Esophagus (tissue), 2 donors: ENCODE measurements around the gene FATE1. TPM values are rescaled to one million over a fixed set of nuclear protein-coding genes. Genes with fewer than 3 reads are reported as not detected.

Experiments used
- H3K27ac ChIP-seq, 2 donors: one replicate each; pipeline ENCODE4 v1.5.1; 2013; ENCODE audit warnings: low read depth in 2 of 2, mild to moderate bottlenecking in 2 of 2, inconsistent platforms in 1 of 2, low read length in 1 of 2, moderate library complexity in 1 of 2
- H3K27me3 ChIP-seq, 2 donors: one replicate each; pipeline ENCODE4 v1.6.1; 2013; ENCODE audit warnings: low read length in 2 of 2, control low read depth in 1 of 2, mild to moderate bottlenecking in 1 of 2; ENCODE audit not compliant: insufficient read depth in 2 of 2, control insufficient read depth in 1 of 2
- H3K36me3 ChIP-seq, 2 donors: one replicate each; pipeline ENCODE4 v1.6.1; 2013; ENCODE audit warnings: low read length in 1 of 2; ENCODE audit not compliant: control insufficient read depth in 2 of 2, insufficient read depth in 2 of 2
- H3K4me1 ChIP-seq, 2 donors: one replicate each; pipeline ENCODE4 v1.6.1; 2013; ENCODE audit warnings: low read length in 1 of 2; ENCODE audit not compliant: control insufficient read depth in 2 of 2, insufficient read depth in 2 of 2
- H3K4me3 ChIP-seq, 2 donors: one replicate each; pipeline ENCODE4 v1.5.1; 2013; ENCODE audit warnings: low read length in 2 of 2, mild to moderate bottlenecking in 2 of 2, low read depth in 1 of 2, moderate library complexity in 1 of 2
- H3K9me3 ChIP-seq, 2 donors: one replicate each; pipeline ENCODE4 v1.6.1; 2013; ENCODE audit warnings: mild to moderate bottlenecking in 2 of 2, low read depth in 1 of 2, low read length in 1 of 2, moderate library complexity in 1 of 2; ENCODE audit not compliant: control insufficient read depth in 2 of 2, insufficient read depth in 1 of 2
- WGBS, 2 donors: extraction: QIAGEN DNeasy Blood & Tissue Kit; methylation state at CpG; one replicate each; pipeline ENCODE4 v1.1.7; 2013; 5-methylcytosine and 5-hydroxymethylcytosine counted together
- polyA plus RNA-seq, 2 donors: library from polyadenylated mRNA; stranded (reverse); fragments of 200-250 nt; gene quantifications; one replicate each; pipeline ENCODE4 v1.2.3, GENCODE V29; 2013
- donor health status: healthy with polysubstance abuse.
- donor health status: Bipolar disorder and iron deficiency.

Gene FATE1
- polyA plus RNA-seq, 2 donors = not detected

GRCh38 chrX:151713849-151714248 is 2.0 kb upstream of the FATE1 start:
- Histone ChIP-seq H3K4me1 (no peaks in the 10 kb centered on the region), H3K27me3 (peaks cover 0 to 4% of the 10 kb centered on the region in 2 donors), H3K4me3 (no peak overlapping the region), H3K9me3 (no peaks in the 10 kb centered on the region), H3K36me3 (no peaks in the 10 kb centered on the region), H3K27ac (no peak overlapping the region)
- 38 to 47% methylated on average over 3 of the region's 3 CpGs for WGBS, 2 donors

GRCh38 chrX:151714362-151714761 is 1.5 kb upstream of the FATE1 start:
- Histone ChIP-seq H3K4me1 (no peaks in the 10 kb centered on the region), H3K36me3 (no peaks in the 10 kb centered on the region), H3K9me3 (no peaks in the 10 kb centered on the region), H3K27ac (no peak overlapping the region), H3K27me3 (peaks cover 0 to 4% of the 10 kb centered on the region in 2 donors), H3K4me3 (no peak overlapping the region)
- WGBS, 2 donors = 57 to 73% methylated on average over 5 of the region's 5 CpGs

DNA sequence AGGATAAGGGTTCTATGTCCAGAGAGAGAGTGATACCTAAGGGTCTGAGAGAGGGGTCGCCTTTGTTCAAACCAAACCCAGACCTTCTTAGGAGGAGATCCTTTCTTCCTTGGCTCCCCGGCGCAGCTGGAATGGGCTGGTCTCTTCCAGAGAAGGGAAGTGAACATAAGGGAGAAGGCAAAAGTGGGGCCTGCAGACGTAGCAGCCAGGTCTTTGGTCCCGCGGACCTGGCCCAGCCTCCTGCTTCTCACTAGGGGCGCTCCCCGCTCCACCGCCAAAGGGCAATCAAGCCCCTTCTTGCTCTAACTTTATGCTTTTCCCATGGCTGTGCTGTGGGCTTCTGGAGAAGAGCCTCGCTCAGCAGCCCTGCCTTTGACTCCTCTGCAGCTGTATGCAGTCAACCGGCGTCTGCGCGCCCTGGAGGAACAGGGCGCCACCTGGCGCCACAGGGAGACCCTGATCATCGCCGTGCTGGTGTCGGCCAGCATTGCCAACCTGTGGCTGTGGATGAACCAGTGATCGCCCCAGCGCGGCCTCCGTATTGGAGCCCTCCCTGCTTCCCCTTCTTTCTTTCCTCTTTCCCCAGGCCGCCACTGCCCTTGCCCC is 6.5 kb downstream of the FATE1 start:
- Histone ChIP-seq H3K27me3 (no peaks in the 10 kb centered on the region), H3K4me3 (no peak overlapping the region), H3K36me3 (no peaks in the 10 kb centered on the region), H3K4me1 (peaks cover 0 to 3% of the 10 kb centered on the region in 2 donors), H3K27ac (no peak overlapping the region), H3K9me3 (peaks cover 0 to 3% of the 10 kb centered on the region in 2 donors)
- 58 to 78% methylated on average over 24 of the region's 24 CpGs for WGBS, 2 donors

DNA sequence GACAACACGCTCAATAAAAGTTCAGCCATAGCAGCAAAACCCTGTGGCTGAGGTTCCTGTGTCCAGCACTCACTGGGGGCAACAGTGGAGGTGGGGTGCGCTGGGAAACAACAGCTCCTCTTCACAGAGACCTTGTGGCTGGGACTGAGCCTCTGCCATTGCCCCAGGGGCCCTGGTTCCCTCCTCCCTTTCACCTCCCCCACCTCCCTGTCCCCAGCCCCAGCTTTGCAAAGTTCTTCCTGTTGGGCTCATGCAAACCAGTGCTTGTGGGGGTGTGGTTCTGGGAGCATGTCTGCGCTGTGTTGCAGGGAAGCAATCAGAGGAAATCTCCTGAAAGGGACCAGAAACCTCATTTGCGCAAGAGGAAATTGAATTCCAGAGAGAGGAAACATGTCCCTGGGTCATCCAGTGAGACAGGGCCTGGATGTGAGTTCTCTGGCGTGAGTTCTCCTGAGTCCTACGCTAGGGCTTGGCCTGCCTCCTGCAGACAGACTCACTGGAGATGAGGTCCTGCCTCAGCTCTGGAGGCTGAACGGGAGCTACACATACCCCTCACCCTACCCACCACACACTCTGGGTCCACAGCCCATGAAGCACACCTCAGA is 7.4 kb downstream of the FATE1 start:
- no peak overlapping the region for H3K27ac ChIP-seq
- H3K4me1 ChIP-seq = peaks cover 0 to 3% of the 10 kb centered on the region in 2 donors
- H3K9me3 ChIP-seq = peaks cover 0 to 3% of the 10 kb centered on the region in 2 donors
- 82 to 83% methylated on average over 7 of the region's 7 CpGs for WGBS, 2 donors
- no peak overlapping the region for H3K4me3 ChIP-seq
- H3K36me3 ChIP-seq = no peaks in the 10 kb centered on the region
- no peaks in the 10 kb centered on the region for H3K27me3 ChIP-seq

DNA sequence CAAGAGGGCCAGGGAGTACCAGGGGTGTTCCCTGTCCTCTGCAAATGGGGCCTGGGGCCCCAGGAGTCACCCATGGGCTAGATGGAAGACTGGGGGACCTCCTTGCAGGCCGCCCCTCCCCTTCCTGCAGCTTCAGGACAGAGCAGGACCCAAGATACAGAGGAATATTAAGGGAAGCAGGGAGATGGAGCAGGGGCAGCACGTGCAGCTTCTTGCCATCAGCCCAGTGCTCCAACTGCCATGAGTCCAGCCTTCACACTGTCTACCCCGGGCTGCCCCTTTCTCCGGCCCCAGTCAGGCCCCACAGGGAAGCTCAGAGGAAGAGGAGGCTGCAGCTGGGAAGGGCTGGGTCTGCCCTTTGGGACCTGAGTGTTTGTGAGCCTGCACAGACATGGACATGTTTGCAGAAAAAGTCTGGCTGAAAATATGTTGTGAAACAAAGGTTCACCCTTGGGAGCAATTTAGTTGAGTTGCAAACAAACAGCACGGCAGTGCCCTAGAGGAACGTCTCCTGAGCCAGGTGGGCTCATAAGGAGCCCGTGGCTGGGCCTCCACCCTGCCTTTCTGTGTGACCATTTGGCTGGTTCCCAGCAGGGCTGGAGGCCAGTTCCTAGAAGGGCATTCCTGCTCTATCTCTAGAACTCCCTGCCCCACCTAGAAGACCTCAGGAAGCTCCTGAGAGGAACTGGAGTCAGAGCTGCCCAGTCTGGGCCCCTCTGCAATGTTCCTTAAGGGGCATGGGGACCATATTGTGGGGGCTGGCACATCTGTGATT is 8.9 kb downstream of the FATE1 start:
- H3K4me3 ChIP-seq = no peak overlapping the region
- H3K36me3 ChIP-seq = no peaks in the 10 kb centered on the region
- 33 to 55% methylated on average over 7 of the region's 7 CpGs for WGBS, 2 donors
- no peak overlapping the region for H3K27ac ChIP-seq
- peaks cover 0 to 3% of the 10 kb centered on the region in 2 donors for H3K9me3 ChIP-seq
- H3K4me1 ChIP-seq = peaks cover 0 to 3% of the 10 kb centered on the region in 2 donors
- no peaks in the 10 kb centered on the region for H3K27me3 ChIP-seq

DNA sequence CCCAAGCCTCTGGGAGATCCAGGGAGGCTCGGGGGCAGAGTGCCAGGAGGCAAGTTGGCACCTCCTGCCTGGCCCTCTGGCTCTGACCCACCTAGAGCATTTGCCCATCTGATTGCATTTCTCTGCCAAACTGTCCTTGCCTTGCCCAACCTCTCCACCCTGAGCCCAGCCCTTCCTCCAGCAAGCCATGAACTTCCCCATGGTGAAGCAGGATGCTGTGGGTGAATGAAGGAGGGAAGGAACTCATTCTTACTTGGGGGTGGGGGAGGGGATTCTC is 9.4 kb downstream of the FATE1 start:
- Histone ChIP-seq H3K9me3 (peaks cover 0 to 3% of the 10 kb centered on the region in 2 donors), H3K27ac (no peak overlapping the region), H3K27me3 (no peaks in the 10 kb centered on the region), H3K4me1 (peaks cover 0 to 3% of the 10 kb centered on the region in 2 donors), H3K4me3 (no peak overlapping the region), H3K36me3 (no peaks in the 10 kb centered on the region)
- WGBS, 2 donors = 19 to 27% methylated on average over 1 of the region's 1 CpG

DNA sequence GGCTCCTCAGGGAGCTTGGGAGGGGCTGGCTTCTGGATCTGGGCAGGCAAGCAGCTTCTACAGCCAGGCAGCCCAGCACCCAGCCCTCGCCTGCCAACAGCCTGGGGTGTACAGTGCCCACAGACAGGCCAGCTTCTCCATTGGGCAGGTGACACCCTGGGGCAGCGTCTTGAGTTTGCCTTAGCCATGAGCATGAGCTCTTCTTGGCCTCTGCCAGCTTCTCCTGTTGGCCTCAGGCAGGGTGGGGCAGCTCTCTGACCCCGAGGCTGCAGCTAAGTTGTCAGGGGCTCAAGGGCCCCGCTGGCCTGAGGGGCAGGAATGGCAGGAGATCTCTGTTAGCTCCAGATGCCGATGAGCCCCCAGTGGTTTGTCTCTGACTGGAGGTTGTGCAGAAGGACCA is 10.9 kb downstream of the FATE1 start:
- H3K4me1 ChIP-seq = peaks cover 0 to 3% of the 10 kb centered on the region in 2 donors

GRCh38 chrX:151727346-151727745 is 11.5 kb downstream of the FATE1 start:
- WGBS, 2 donors = 77 to 91% methylated on average over 4 of the region's 4 CpGs
- Histone ChIP-seq H3K4me1 (peaks cover 0 to 3% of the 10 kb centered on the region in 2 donors), H3K27me3 (no peaks in the 10 kb centered on the region), H3K27ac (no peak overlapping the region), H3K36me3 (no peaks in the 10 kb centered on the region), H3K4me3 (no peak overlapping the region), H3K9me3 (peaks cover 0 to 3% of the 10 kb centered on the region in 2 donors)

More for the DNA sequence above, 10.9 kb downstream of the FATE1 start:
- Histone ChIP-seq H3K36me3 (no peaks in the 10 kb centered on the region), H3K4me3 (no peak overlapping the region), H3K27me3 (no peaks in the 10 kb centered on the region), H3K27ac (no peak overlapping the region), H3K9me3 (peaks cover 0 to 3% of the 10 kb centered on the region in 2 donors)
- 53 to 70% methylated on average over 5 of the region's 5 CpGs for WGBS, 2 donors

DNA sequence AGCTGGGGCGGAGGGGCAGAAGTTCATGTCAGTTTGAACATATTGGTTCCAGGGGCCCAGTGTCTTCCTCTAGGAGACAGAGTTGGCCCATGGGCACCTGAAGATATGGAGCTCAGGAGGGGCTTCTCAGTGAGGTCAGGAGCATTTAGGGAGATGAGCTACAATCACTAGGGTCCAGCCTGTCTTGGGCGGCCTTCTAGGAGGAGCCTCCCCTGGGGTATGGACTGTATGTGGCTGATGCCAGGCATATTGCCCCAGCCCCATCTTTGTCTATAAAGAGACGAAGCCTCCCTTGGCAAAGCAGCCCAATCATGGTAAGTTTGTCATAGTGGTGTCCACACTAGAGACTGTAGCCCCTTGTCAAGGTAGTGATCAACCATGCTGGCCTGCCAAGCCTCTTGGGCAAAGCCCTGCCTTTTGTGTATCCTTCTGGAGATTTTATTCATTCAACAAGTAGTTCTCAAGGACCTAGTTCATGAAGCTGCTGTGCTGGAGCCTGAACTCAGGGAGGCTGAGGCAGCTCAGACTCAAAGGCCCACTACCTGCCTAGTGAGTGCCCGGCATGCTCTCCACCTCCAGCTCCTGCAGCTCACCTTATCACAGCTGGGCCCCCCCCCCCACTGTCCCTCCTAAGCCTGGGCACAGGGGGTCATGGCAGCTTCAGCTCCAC is 13.4 kb downstream of the FATE1 start:
- Histone ChIP-seq H3K36me3 (no peaks in the 10 kb centered on the region), H3K27me3 (peaks cover 0 to 4% of the 10 kb centered on the region in 2 donors), H3K27ac (no peak overlapping the region), H3K4me1 (peaks cover 0 to 3% of the 10 kb centered on the region in 2 donors), H3K4me3 (no peak overlapping the region), H3K9me3 (no peaks in the 10 kb centered on the region)
- 74 to 93% methylated on average over 4 of the region's 4 CpGs for WGBS, 2 donors
